NCI-H1436 treated with DMSO at 0.1 percent for 48 hours (cell line): ENCODE results near the gene TMOD3.
"Not testable (repeated sequence)": the region's sequence is repeated elsewhere in the genome, so short reads cannot be mapped to it uniquely, and the experiment has no call there.

ENCODE experiments used
- DNase-seq: peaks from one replicate; lab custom pipeline; 2025; lab: John Stamatoyannopoulos, UW

The TMOD3 gene

DNA sequence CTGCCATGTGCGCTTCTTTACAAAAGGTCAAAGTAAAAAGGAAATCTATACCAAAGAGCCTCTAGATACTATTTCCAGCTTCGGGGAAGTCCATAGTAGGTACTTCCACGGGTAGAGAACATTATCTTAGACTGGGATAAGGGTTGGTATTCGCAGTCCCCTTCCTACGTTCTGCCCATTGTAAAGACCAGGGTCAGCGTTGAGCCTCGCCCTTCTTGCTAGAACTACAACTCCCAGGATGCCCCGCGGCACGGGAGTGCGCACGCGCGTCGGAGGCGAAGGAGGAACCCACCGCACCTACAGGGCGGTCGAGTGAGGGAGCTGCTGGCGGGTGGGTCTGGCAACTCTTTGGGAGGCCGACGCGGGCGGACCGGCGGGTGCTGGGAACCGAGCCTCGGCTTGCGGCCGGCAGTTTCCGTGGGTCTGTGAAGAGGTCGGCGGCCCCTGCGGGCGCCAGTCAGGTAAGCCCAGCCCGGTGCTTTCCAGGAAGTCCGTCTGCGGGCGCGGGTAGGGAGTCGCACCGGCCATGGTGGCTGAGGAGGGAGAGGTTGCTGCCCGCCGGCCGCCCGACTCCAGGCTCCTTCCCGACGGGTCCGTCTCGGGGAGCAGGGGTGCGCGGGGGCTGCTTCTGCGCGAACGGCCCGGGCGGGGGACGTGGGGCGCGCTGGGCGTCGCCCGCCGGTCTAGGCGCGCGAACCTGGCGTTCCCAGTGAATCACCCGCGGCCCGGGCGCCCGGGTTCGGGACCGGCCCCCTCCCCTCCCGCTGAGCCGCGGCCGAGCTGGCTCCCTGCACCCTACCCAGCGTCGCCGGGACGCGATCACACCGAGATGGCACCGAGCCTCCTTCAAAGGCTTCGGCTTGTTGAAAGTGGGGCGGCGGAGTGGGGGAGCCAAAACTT lies at the start of gene TMOD3:
TSS of gene TMOD3 (plus strand) at position 278 of the 900 bp plus-strand sequence. CDS start 33,232 bp downstream, outside the sequence.
- DNase-seq, result peak; percentile 21

DNA sequence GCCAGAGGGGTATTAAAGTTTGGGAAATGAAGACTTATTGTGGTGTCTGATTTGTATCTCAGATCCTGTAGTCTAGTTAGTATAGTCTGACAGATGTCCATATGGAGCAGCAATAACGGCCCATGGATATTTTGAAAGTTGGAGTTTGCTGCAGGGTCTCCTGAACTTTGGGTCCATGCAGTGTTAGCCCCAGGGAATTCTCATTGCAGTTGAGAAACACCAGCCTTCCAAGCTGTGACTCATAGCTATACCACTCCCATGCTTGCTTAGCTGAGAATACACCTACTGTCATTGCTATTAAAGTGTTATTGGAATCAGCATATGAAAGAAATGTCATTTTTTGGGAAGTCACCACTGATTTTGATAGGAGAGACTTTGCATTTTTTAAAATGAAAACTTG lies 48.8 kb upstream of the TMOD3 start:
- DNase-seq, result no peak

DNA sequence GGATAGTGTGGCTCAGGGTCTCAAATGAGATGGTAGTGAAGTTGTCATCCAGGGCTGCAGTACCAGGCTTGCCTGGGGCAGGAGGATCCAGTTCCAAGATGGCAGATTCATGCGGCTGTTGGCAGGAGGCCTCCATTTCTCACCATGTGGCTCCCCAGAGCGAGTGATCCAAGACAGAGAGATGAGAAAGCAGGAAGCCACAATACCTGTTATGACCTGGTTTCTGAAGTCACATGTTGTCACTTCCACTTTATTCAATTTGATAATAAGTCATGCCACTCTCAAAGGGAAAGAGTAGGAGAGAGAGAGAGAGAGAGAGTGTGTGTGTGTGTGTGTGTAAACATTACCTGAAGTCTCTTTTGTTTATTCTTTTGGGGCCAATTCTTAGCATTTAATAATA lies 47.9 kb upstream of the TMOD3 start:
- no peak for DNase-seq

DNA sequence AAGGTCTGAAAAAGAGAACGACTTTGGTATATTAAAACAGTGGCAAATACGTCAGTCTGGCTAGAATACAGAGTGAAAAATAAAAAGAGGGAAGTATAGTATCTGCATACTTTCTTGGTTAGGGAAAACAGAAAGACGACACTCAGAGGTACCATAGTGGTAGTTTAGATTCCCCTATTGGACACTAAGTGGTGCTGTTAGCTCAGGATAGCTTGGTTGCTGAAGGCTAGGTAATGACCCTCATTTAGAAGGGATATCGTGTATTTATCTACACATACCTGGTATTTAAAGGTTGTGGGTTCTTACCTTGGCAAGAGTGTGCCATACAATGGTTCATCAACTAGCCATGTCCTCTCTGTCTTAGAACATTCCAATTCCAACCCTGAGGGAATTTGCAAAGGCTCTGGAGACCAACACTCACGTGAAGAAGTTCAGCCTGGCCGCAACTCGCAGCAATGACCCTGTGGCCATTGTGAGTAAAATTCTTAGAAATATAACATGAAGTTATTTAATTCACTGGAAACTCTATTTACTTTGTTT lies 47.0 kb upstream of the TMOD3 start:
- DNase-seq, result no peak

DNA sequence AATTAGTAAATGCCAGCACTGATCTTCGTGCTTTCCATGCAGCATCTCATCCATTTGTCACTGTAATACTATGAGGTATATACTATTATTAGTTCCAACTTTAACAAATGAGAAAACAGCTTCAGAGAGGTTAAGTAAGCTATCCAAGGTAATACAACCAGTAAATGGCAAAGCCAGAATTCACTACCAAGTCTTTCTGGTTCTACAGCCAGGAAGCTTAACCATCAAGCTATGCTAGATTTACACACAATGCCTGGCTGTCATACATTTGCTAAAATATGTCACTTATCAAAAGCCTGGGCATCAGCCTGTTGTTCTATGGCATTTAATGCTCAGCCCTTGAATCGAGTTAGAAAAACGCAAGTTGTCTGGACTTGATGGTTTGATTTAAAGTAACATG lies 45.5 kb upstream of the TMOD3 start:
- DNase-seq, result no peak

DNA sequence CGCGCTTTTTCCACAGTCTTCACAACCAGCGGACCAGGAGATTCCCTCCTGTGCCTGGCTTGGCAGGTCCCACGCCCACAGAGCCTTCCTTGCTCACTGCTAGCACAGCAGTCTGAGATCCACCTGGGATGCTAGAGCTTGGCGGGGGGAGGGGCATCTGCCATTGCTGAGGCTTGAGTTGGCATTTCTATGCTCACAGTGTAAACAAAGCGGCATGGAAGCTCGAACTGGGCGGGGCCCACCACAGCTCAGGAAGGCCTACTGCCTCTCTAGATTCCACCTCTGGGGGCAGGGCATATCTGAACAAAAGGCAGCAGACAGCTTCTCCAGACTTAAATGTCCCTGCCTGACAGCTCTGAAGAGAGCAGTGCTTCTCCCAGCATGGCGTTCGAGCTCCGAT lies 42.3 kb upstream of the TMOD3 start:
- DNase-seq, result not testable (repeated sequence)

DNA sequence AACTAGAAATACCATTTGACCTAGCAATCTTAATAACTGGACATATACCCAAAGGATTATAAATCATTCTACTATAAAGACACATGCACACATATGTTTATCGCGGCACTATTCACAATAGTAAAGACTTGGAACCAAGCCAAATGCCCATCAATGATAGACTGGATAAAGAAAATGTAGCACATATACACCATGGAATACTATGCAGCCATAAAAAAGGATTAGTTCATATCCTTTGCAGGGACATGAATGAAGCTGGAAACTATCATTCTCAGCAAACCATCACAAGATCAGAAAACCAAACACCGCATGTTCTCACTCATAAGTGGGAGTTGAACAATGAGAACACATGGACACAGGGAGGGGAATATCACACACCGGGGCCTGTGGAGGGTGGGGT lies 37.0 kb upstream of the TMOD3 start:
- not testable (repeated sequence) for DNase-seq

DNA sequence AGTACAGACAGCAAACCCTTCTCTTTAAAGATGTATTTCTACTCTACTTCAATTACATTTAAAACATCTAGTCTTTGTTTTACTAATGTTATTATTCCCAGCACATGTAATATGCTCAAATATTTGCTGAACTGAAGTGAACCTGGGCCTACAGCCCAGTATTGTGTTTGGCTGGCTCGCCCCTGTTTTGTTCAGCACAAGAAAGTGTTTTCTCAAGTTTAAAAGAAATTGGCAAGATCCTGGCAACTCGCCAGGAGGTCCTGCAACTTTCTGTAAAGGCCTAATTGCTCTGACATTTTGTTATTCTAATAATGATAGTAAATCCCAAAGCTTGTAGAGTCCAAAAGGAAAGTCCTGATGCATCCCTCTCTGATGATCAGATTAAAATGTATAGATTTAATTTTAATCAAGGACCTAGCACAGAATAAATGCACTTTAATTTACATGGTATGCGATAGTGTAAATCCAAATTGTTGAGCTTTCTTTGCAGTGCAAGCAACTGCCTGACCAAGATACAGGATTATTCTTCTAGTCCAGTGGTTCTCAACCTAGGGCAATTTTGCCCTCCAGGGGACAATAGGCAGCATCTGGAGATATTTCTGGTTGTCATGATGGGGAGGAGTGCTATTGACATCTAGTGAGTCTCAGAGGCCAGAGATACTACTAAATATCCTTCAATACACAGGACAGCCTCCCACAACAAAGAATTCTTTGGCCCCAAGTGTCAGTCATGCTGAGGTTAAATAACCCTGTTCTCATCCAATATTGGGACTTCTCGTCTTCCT lies 35.7 kb upstream of the TMOD3 start:
- DNase-seq, result no peak

DNA sequence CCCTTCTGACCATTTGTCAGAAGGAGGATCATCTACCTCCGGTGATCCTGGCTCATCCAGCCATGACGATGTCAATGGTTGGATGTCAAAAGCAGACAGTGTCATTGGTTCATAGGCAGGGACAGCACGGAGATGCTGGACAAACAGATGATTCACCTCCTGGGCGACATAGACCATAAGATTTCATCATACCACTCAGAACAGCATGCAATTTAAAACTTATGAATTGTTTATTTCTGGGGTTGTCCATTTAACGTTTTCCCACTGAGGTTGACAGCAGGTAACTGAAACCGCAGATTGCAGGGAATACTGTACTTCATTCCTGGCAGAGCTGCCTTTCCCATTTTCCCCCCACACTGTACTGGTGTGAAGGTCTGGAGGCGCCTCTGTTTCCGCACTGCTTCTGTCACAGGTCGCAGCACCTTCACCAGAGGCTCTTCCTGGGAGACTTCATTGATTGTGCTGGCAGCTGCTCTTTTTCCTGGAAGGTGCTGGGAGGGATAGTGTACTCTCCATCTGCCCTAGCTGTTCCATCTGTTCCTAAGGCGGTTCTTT lies 32.5 kb upstream of the TMOD3 start:
- DNase-seq, result no peak

DNA sequence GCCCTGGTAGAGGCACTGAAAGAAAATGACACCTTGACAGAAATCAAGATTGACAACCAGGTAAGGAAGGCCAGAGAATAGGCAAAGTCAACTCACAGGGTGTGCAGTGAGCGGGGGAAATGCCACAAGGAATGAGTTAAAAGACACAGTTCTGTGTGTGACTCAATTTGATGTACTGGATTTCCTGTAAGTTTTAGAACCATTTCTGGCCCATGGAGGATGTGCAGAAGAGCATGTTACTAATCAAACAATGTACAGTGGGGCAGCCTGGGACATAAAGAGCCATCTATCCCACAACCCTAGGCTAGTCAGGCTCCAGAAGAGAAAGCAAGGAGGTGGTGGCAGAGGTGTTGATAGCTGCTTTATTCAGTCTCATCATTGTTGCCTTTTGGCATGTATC lies 31.2 kb upstream of the TMOD3 start:
- no peak for DNase-seq

DNA sequence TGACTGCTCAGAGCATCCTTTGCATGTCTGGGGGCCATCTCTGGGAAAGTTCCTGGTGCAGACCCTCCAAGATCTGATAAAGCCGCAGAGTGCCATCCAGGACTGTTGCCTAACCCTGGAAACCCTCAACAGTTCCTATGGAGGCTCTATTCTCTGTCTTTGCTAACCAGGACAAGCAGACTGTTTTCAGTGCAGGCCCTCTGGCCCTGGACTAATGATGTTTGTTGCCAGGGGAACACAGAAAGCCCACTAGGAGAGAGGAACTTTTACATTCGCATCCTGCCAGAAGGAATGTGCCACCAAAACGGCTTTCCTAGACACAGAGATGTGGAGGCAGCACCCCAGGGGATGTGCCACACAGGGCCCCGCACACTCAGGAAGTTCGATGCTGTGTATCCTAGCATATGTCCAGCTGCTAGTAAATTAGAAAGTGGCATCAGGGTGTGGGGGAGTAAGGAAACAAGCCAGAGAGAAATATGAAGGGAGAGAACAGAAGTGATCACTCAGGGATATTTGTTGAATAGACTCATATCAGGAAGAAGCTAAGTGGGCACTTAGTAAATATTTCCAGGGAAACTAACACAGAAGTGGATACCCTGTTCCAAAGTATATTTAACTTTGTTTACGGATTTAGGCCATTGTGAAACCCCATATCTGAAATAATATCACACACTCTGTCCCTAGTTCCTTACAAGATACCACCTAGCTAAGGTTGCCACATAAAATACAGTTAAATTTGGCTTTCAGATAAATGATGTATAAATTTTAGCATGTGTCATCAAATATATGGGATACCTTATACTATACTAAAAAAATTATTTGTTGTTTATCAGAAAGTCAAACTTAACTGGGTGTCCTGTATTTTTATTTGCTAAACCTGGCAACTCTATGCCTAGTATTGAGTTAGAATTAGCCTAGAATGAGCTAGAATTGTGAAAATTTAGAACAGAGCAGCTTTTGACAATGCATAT lies 29.9 kb upstream of the TMOD3 start:
- no peak for DNase-seq

DNA sequence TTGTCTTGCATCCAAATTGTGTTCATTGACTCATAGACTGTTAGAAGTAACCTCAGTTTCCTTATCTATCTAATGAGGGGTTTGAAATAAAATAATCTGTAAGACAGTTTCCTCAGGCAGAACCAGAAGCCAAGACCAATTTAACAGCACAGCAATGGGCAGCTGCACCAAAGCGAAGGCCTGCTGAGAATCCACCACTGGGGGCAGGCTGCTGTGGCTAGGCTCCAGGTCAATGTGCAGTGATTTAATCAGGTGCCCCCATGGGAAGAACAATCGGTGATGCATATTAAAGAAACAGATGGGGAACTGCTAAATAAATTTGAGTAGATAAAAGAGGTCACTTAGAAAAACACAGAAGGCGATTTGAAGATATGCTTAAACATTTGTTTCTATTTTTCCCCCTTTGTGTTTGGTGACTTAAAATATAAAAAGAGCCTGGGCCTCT lies 28.0 kb upstream of the TMOD3 start:
- DNase-seq, result no peak

DNA sequence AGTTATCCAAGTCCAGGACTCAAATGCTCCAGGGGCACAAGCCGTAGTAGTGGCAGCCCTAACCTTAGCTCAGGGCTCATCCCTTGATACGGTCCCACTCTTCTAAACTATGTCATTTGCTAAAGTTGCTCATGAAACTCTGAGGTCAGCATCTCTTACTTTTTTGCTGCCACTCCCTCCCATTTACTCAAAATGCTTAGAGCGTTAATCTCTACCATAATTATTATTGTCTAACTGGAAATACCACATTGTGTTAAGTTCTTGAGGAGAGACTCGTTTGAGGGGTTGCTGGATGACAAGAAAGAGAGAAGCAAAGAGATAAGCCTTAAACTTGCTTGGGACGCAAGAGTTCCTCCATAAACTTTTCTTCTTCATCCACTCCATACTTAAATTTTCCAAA lies 26.9 kb upstream of the TMOD3 start:
- no peak for DNase-seq

DNA sequence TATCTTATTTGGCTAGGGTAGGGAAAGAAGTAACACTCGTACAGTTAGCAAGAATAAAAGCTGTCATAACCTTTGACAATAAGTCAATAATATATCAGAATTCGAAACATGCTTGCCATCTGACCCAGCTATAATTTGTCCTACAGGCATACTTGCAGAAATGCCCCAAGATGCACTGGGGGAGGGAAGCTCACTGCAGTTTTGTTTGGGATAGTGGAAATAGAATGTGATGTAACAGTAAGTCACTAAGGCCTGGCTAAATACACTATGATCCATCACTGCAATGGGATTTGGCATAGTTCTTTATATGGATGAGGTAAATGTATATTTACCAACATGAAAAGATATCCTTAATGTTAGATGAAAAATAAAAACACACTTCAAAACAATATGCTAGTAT lies 25.5 kb upstream of the TMOD3 start:
- no peak for DNase-seq

DNA sequence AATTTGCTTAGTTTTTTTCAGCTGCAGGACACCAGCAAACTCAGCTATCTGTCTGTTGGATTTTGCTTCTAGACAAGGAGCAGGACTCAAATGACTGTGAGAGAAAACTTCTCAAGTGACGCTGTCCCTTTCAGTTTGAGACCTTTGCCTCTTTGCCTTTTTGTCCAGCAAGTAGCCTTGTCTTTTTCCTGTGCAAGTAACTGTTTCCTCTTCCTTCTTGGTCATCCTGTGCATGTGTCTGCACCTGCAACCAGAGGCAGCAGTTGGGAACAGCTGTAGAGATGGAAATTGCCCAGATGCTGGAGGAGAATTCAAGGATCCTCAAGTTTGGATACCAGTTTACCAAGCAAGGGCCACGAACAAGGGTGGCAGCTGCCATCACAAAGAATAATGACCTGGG lies 23.3 kb upstream of the TMOD3 start:
- no peak for DNase-seq

DNA sequence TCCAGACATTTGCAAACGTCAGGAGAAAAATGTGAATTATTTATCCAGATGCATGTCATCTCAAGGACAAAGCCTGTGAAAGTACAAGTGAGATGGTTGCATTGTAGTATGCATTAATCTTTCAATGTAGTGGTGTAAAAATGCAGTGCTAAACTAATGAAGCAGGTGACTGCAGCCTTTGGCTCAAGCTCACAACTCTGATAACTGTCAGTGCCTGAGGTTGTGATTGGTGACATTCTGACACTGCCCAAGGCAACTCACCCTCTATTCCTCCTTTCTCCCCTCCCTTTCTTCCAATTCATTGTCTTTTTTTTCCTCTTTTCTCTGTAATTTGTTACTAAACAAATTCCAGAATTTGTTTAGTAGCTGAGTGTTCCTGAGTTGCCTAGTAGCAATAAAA lies 20.0 kb upstream of the TMOD3 start:
- DNase-seq, result no peak

DNA sequence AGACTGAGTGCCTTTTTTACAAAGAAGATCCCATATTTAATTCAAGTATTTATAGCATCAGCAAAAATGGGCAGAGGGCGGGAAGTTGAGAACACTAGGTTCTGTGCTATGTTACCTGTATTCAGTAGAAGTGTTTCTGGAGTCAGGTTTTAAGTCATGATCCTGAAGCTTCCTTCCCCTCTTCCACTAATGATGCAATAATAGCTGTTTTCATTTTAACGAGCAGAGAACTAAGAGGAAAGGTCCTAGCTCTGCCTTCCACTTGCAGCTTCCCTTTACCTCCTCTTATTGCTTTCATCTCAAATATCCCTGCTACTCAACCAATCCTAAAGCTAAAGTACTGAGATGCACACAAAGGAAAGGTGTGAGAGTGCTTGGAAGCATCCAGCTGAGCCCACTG lies 16.9 kb upstream of the TMOD3 start:
- DNase-seq, result no peak

DNA sequence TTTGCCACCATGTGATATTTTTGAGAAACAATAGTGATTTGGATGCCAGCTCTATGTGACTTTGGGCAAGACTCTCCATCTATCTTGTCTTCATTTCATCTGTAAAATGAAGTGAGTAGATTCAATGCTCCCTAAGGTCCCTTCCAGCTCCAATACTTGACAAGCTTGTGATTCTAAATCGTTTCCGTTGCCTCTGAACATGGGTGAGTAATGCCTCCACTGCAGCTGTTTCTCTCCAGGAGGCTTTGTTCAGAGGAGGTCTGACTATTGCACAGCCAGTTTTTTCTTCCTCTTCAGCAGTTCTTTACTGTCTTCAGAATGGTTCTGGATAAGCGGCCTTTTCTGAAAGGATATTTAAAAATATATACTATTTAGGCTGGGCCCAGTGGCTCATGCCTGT lies 14.8 kb upstream of the TMOD3 start:
- DNase-seq, result no peak

DNA sequence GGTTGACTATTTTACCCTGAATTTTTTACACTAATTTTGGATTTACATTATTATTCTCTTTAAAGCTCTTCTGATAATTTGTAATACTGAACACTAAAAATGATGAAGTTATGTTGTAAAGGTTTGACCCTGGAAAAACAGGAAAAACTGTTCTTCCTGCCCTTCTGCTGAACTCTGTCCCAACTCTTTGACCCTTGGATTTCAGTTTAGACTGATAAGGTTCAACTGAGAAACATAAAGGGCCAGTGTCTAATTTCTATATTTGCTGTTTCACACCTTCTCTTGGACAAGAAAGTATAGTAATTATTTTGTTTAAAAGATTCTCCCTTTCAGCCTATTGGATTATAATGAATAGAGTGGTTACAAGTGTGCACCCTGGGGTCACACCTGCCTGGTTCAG lies 12.8 kb upstream of the TMOD3 start:
- DNase-seq, result no peak

DNA sequence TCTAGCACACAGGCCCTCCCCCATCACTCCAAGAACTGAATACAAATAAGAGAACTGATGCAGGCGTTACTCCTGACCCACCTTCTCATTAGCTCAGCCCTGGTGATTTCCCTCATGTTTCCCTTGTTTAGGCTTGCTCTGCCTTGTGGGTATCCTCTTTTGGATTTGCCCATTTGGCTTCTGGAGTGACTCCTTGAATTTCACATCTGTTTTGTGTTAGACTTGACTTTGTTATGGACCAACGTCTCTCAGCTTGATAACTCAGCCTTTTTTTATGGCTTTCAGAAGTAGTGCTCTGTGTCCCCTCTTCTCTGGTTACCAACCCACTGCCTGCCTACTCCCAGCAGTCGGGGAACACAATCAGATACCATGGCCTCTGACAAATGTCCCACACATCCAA lies 11.3 kb upstream of the TMOD3 start:
- DNase-seq, result no peak

DNA sequence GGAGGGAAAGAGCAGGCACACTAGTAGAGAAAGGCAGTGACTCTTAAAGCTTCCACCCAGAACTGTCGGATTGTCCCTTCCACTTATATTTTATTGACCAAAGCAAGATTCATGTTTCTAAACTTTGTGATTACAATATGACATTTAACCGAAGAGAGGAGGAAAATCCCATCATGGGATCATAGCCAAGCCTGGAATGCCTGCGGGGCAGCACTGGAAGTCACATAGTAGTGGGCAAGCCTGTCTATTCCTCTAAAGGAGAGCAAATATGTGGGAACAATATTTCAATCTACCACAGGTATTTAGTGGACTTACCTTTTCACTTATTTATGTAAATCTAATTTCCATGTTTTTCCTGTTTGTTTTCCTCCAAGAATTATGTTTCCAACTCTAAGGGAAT lies 3.8 kb upstream of the TMOD3 start:
- DNase-seq, result no peak
